CD1c-positive myeloid dendritic cell (primary cell): ENCODE data around the gene HLA-DOB.
A peak's percentile ranks its signal among the peaks of the same experiment; 100 is the strongest.
"Not testable (repeated sequence)": the region's sequence is repeated elsewhere in the genome, so short reads cannot be mapped to it uniquely, and the experiment has no call there.

Source experiments
- DNase-seq: peaks from one replicate; pipeline ENCODE4 v3.0.0-alpha.2; 2016; ENCODE audit errors: extremely low spot score

Gene HLA-DOB

GRCh38 chr6:32809171-32809570 lies 7.6 kb downstream of the HLA-DOB start:
- no peak for DNase-seq

DNA sequence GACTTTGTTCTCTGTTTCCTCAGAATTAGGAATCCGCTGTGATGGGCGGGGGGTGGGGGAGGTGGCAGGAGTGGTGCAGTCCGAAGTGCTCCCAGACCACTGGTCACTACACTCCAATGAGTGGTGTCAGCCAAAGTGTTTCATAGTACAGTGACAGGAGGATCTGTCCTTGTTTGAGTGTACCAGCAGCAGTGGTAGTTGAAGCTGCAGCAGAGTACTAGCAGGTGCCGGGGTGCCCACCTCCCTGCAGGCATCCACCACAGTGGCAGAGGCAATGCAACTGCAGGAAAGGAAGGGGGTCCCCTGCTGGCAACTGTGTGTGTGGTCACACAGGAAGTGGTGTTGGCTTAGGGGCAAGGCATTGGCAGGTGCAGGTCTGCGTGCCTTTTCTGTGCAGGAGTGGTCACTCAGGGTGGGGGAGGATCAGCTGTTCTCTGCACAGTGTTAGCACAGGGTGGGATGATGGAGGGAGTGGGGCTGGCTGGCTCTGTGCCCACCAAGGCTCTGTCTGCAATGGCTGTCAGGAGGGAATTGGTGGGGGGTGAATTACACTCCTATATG lies 9.7 kb downstream of the HLA-DOB start:
- no peak for DNase-seq

DNA sequence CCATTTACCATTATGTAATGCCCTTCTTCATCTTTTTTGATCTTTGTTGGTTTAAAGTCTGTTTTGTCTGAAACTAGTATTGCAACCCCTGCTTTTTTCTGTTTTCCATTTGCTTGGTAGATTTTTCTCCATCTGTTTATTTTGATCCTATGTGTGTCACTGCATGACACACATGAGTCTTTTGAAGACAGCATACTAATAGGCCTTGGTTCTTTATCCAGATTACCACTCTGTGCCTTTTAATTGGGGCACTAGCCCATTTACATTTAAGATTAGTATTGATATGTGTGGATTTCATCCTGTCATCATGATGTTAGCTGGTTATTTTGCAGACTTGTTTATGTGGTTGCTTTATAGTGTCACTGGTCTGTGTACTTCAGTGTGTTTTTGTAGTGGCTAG lies 11.4 kb downstream of the HLA-DOB start:
- not testable (repeated sequence) for DNase-seq

GRCh38 chr6:32803416-32803815 lies 13.4 kb downstream of the HLA-DOB start:
- no peak for DNase-seq

DNA sequence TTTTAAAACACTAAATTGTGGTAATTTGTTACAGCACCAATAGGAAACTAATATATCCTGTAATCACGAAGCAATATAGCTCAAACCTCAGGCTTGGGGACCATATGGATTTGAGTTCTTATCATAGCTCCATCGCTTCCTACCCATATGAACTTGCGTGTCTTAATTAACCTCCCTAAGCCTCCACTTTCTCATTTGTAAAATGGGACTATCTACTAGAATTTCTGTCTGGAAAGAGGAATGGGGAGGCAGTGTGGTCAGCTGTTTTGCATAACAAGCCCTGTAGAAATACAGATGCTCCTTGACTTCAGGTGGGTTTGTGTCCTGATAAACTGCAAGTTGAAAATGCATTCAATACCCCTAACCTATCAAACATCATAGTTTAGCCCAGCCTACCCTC lies 17.1 kb downstream of the HLA-DOB start:
- no peak for DNase-seq

GRCh38 chr6:32799168-32799567 lies 17.6 kb downstream of the HLA-DOB start:
- DNase-seq, result no peak

GRCh38 chr6:32796848-32797776 lies 19.7 kb downstream of the HLA-DOB start:
- peak; percentile 90 for DNase-seq

DNA sequence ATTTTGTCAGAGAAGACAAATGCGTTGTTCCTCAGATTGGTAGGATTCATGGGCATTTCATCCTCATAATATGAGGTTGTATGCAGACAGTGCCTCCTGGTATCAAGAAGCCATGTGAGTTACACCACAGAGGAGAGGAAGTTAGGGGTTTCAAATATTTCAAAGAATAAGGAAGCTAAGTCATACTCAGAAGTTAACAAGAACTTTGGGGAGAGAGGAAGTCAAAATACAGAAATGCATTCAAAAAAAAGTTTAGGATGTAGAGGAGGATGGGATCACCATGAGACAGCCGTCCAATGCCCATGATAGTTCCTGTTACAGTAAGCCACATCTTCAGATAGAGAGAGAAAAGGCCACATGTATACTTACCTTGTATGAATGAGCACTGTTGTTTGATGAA lies 22.3 kb downstream of the HLA-DOB start:
- peak; percentile 91 for DNase-seq

- no peak for DNase-seq
Observed at GRCh38 chr6:32792901-32793435, 23.8 kb downstream of the HLA-DOB start.

DNA sequence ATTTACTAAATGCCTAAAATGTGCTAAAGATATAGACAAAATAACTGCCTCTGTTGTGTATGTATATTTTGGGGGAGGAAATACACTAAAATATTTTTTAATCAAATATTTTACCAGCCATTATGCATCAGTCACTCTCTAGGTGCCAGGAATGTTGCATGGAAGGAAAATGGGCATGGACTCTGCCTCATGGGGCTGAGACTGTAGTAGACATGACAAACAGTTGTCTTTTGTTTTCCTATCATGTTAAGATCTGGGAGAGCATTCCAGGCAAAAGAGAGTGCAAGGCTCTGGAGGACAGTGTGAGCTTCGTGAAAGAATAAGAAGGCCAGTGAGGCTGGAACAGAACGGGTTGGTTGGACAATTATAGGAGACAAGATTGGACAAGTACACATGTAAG lies 26.5 kb downstream of the HLA-DOB start:
- DNase-seq, result no peak

DNA sequence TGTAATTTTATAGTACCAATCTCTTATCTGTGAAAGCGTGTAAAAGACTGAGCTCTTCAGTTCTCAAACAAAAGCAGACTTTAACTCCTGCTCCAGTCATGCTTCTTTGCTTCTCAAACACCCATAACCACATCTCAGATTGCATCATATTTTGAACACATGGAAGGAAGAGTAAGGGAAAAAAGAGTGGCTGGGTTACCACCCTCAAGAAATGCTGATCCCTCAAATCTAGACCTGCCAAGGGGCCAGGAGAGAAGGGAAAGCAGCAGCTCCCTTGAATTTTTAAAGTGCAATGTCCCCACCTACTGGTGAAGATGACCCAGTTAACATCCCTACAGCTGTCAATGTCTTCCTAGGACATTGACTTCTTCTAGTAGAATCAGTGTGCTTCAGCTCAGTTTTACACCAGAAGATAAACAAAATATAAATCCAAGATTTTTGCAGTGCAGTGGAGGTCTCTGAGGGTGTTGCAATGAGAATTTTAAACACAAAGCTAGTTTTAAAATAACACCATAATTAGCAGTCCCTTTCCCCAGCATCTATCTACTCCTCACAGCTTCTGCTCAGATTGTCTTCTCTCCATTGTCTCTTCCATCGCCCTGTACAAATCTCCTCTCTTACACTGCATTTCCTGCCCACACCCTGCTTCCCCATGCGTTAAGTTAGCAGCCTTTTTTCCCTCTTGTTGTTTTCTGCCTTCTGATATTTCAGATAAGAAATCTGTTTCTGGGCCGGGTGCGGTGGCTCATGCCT lies 30.8 kb downstream of the HLA-DOB start:
- DNase-seq, result peak; percentile 87

DNA sequence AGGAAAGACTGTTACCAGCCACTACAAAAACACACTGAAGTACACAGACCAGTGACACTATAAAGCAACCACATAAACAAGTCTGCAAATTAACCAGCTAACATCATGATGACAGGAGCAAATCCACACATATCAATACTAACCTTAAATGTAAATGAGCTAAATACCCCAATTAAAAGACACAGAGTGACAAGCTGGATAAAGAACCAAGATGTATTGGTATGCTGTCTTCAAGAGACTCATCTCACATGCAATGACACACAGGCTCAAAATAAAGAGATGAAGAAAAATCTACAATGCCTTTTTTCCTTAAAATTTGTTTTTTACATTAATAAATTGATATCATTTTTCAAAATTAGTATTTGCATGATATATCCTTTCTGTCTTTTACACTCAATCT lies 33.9 kb downstream of the HLA-DOB start:
- DNase-seq, result not testable (repeated sequence)

GRCh38 chr6:32779036-32779435 lies 37.8 kb downstream of the HLA-DOB start:
- no peak for DNase-seq

GRCh38 chr6:32775071-32775470 lies 41.7 kb downstream of the HLA-DOB start:
- no peak for DNase-seq

DNA sequence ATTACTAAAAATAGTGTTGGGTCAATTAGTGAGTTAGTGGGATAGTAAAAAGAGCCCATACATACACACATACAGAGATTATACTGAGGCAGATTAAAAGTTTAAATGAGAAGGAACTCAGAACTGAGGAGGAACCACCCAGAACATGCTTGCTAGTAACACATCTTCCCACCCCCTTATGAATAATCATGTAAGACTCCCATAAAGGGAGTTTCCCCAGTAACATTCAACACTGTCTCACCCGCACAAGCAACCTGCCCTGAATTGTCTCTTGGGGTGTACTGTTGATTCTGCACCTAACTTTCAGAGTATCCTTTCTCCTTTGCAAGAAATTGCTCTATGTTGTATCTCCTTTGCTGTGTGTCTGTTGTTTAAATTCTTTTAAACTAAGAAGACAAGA lies 42.4 kb downstream of the HLA-DOB start:
- DNase-seq, result peak; percentile 40

DNA sequence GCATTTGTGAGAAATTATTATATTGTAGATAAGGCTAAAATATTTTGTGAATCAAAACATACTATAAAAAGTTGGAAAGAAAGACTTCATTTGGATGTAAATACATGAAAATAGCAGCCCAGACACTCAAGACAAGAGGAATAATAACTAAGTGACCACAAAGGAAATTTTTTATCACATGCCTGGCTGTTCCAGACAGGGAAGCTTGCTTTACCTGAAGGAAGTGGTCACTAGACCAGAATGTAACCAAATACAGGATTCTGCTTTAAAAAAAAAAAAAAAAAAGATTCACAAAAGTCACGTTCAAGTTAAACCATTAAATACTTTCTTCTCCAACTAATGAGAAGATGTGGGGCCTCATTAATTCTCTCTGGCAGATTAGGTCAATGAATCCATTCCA lies 44.1 kb downstream of the HLA-DOB start:
- DNase-seq, result no peak

DNA sequence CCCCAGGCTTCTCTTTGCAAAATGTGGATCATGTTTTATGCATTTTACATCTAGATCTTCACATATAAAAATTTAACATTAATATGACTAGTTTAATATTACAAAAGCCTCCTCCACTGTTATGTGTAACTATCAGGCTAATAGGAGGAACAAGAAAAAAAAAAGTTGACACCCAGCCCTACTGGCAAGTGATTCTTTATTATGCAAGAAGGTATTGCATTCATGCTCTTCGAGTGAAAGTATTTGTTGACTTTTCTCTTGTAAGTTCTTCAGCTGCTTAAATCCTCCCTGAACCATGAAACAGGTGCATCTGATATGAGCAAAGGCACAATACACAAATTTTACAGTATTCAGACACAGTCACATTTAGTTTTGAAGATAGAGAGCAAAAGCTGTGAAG lies 52.8 kb downstream of the HLA-DOB start:
- no peak for DNase-seq

DNA sequence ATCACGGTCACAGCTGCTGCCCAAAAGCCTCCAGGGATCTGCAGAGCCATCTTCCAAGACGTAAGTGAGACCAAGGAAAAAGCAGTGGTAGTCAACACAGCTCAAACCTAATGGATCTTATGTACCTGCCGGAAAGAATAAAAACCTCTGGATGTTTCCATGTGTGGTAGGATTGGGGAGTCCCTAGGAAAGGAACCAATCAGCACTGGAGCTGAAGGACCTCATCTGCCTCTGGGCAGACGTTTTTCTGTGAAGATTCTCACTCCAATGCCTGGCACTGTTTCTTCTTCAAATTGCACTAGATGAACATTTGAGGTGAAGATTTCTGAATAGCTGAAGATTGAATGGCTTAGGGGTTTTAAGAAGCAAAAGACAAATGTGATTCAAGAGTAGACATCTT lies 53.4 kb downstream of the HLA-DOB start, which contains the start of gene HLA-DQB2:
Gene HLA-DQB2, minus strand, starts transcription at position 112 of the 400 bp plus-strand sequence. Its CDS starts 62 bp downstream, at position 50.
- DNase-seq, result no peak
